ENCODE results near the gene RAPGEF3.

RAPGEF3 gene

DNA sequence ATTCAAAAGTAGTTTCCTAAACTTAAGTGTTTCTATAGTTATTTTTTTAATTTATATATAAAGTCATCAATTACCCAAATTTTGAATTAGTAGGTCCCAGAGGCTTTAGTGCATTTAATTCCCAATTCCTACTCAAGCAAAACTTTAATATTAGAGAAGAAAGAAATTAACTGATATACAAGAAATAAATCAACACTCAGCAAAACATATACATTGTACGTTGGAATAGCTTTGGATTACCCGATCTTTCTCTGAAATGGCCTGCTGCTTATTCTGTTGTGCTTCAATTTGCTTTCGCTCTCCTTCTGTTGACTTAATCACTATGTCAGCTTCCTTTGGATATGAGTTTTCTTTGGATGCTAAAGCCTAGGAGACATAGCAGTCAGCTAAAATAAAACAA is 71.0 kb downstream of the RAPGEF3 start (continued):
- TF ChIP-seq KLF9 (tag by site-specific recombination; IDR thresholded peaks at IDR 0.05; ENCODE audit: low read depth) (no peak), MYNN (tag by site-specific recombination; IDR thresholded peaks at IDR 0.05; ENCODE audit: borderline replicate concordance) (no peak), SALL2 (tag by site-specific recombination; IDR thresholded peaks at IDR 0.05; ENCODE audit: borderline replicate concordance) (no peak)

DNA sequence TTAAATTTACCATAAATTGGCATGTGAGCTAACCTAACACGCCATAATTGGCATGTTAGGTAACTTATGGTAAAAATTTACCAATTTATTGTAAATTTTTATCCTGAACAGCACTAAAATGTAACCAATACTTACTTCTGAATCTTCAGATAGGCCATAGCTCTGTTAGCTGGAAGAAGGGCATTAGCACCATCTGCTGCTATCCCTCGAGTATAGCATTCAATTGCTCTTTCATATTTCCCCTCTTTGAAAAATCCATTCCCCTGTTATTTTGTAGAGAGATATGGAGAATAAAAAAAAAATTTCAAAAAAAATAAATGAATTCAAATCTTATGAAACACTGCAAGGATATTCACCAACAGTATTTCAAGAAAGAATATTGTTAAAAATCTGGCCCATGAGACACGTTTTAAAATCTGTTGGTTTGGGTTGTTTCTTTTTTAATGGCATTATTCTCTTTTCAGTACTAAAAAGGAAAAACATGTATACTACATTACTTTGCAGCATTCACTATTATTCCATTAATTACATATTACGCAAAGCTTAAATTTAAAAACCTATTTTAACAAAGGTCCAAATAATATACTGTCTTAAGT is 71.9 kb downstream of the RAPGEF3 start:
- Histone ChIP-seq H3K27ac (ENCODE audit: extremely low read depth, low read depth, low read length) (no peak overlapping the region), H3K36me3 (ENCODE audit: control insufficient read depth in 2 of 2, insufficient read depth in 1 of 2, low read length in 2 of 2) (peaks cover 41 to 63% of the 10 kb centered on the region in 2 experiments), H3K4me1 (ENCODE audit: control insufficient read depth, insufficient read depth, low read length) (no peaks in the 10 kb centered on the region), H3K9me3 (ENCODE audit: control insufficient read depth, insufficient read depth, low read depth, low read length) (no peaks in the 10 kb centered on the region), H3K4me3 (ENCODE audit: low read depth, low read length) (no peak overlapping the region)
- TF ChIP-seq ZNF354C (tag by site-specific recombination; IDR thresholded peaks at IDR 0.05; ENCODE audit: borderline replicate concordance, low read depth) (no peak), ZFP3 (tag by site-specific recombination; IDR thresholded peaks at IDR 0.05; ENCODE audit: low read depth) (no peak), MZF1 (tag by site-specific recombination; IDR thresholded peaks at IDR 0.05; ENCODE audit: borderline replicate concordance) (no peak), ZNF514 (tag by site-specific recombination; IDR thresholded peaks at IDR 0.05) (no peak), RBAK (tag by site-specific recombination; IDR thresholded peaks at IDR 0.05) (no peak), ZSCAN23 (tag by site-specific recombination; IDR thresholded peaks at IDR 0.05) (no peak), ZNF654 (tag by site-specific recombination; IDR thresholded peaks at IDR 0.05; ENCODE audit: low read depth) (peak; percentile 58), ZNF138 (tag by site-specific recombination; IDR thresholded peaks at IDR 0.05; ENCODE audit: borderline replicate concordance) (no peak), ZNF48 (tag by site-specific recombination; IDR thresholded peaks at IDR 0.05) (no peak), ZNF157 (tag by site-specific recombination; IDR thresholded peaks at IDR 0.05) (no peak), OVOL3 (tag by site-specific recombination; IDR thresholded peaks at IDR 0.05) (no peak), ZNF112 (tag by site-specific recombination; IDR thresholded peaks at IDR 0.05) (no peak), ZBTB17 (tag by site-specific recombination; IDR thresholded peaks at IDR 0.05) (no peak)
- TF ChIP-seq, protein P1, sequence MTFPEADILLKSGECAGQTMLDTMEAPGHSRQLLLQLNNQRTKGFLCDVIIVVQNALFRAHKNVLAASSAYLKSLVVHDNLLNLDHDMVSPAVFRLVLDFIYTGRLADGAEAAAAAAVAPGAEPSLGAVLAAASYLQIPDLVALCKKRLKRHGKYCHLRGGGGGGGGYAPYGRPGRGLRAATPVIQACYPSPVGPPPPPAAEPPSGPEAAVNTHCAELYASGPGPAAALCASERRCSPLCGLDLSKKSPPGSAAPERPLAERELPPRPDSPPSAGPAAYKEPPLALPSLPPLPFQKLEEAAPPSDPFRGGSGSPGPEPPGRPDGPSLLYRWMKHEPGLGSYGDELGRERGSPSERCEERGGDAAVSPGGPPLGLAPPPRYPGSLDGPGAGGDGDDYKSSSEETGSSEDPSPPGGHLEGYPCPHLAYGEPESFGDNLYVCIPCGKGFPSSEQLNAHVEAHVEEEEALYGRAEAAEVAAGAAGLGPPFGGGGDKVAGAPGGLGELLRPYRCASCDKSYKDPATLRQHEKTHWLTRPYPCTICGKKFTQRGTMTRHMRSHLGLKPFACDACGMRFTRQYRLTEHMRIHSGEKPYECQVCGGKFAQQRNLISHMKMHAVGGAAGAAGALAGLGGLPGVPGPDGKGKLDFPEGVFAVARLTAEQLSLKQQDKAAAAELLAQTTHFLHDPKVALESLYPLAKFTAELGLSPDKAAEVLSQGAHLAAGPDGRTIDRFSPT (tag by site-specific recombination; IDR thresholded peaks at IDR 0.05): no peak
- TF ChIP-seq, protein P2, sequence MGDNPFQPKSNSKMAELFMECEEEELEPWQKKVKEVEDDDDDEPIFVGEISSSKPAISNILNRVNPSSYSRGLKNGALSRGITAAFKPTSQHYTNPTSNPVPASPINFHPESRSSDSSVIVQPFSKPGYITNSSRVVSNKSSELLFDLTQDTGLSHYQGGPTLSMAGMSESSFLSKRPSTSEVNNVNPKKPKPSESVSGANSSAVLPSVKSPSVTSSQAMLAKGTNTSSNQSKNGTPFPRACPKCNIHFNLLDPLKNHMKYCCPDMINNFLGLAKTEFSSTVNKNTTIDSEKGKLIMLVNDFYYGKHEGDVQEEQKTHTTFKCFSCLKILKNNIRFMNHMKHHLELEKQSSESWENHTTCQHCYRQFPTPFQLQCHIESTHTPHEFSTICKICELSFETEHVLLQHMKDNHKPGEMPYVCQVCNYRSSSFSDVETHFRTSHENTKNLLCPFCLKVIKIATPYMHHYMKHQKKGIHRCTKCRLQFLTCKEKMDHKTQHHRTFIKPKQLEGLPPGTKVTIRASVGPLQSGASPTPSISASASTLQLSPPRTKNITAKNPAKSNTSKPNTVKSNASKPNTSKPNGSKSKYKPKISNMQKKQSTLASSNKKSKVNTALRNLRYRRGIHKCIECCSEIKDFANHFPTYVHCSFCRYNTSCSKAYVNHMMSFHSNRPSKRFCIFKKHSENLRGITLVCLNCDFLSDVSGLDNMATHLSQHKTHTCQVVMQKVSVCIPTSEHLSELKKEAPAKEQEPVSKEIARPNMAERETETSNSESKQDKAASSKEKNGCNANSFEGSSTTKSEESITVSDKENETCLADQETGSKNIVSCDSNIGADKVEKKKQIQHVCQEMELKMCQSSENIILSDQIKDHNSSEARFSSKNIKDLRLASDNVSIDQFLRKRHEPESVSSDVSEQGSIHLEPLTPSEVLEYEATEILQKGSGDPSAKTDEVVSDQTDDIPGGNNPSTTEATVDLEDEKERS (tag by site-specific recombination; IDR thresholded peaks at IDR 0.05): no peak
- TF ChIP-seq, protein P3, sequence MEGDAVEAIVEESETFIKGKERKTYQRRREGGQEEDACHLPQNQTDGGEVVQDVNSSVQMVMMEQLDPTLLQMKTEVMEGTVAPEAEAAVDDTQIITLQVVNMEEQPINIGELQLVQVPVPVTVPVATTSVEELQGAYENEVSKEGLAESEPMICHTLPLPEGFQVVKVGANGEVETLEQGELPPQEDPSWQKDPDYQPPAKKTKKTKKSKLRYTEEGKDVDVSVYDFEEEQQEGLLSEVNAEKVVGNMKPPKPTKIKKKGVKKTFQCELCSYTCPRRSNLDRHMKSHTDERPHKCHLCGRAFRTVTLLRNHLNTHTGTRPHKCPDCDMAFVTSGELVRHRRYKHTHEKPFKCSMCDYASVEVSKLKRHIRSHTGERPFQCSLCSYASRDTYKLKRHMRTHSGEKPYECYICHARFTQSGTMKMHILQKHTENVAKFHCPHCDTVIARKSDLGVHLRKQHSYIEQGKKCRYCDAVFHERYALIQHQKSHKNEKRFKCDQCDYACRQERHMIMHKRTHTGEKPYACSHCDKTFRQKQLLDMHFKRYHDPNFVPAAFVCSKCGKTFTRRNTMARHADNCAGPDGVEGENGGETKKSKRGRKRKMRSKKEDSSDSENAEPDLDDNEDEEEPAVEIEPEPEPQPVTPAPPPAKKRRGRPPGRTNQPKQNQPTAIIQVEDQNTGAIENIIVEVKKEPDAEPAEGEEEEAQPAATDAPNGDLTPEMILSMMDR (tag by site-specific recombination; IDR thresholded peaks at IDR 0.05): peak; percentile 45
- TF ChIP-seq, protein P4, sequence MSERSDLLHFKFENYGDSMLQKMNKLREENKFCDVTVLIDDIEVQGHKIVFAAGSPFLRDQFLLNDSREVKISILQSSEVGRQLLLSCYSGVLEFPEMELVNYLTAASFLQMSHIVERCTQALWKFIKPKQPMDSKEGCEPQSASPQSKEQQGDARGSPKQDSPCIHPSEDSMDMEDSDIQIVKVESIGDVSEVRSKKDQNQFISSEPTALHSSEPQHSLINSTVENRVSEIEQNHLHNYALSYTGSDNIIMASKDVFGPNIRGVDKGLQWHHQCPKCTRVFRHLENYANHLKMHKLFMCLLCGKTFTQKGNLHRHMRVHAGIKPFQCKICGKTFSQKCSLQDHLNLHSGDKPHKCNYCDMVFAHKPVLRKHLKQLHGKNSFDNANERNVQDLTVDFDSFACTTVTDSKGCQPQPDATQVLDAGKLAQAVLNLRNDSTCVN (tag by site-specific recombination; optimal IDR thresholded peaks at IDR 0.05): no peak
- ChIA-PET CTCF (interaction anchor here (0.5 to 2.2 kb wide), 23 partner anchors 9 to 1728 kb away, joined by 3 to 21 read pairs (median 3); no protein-coding TSS in a partner anchor), POLR2A (interaction anchor here (0.6 to 1.5 kb wide), 2 partner anchors 19 to 487 kb away, joined by 3 to 7 read pairs; partner anchors contain the start of gene RPAP3)
